ENCODE data around the gene CACNA1D.

CACNA1D gene

GRCh38 chr3:53833700-53834099, 339.3 kb downstream of the CACNA1D start:
- no peak for DNase-seq

- peak; percentile 65 for DNase-seq
Measured at GRCh38 chr3:53834429-53835095, 340.2 kb downstream of the CACNA1D start.

- no peak for DNase-seq
Measured at GRCh38 chr3:53835257-53835656, 340.8 kb downstream of the CACNA1D start.

- no peak for DNase-seq
Measured at GRCh38 chr3:53836084-53836872, 341.9 kb downstream of the CACNA1D start.

- DNase-seq: no peak
Measured at GRCh38 chr3:53837331-53837730, 342.9 kb downstream of the CACNA1D start.

- DNase-seq: no peak
Measured at GRCh38 chr3:53841296-53841695, 346.9 kb downstream of the CACNA1D start.

DNA sequence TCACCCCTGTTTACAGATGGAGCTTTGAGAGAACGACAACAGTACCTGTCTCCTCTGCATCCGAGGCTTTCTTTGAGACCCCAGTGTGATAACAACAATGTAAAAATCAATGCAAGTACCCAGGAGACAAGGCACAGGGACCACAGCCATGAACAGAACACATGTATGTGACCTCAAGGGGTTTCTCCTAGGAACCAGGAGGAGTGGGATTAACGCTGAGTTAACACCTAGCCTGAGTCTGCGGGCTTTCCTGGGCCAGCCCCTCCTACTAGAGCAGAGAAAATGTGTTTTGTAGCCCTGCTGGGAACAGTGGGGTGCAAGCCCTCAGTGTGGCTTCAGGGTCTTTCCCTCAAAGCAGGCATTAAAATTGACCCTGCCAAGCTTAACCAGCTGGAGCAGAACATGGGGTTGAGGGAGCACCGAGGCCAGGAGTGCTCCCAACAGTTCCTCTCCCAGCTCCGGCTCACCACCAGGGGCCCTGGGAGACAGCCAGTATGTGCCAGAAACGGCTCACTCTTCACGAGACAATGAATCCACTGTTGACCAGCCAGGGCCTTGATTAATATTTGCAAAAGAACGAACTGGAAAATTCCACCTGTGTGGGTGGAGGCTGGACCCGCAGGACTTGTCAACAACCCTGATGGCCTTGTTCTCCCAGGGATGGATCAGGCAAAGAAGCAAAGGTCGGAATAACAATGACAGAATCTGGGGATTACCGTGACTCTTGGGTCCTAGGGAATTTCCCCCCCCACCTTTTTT, 348.2 kb downstream of the CACNA1D start:
- no peak for DNase-seq

DNA sequence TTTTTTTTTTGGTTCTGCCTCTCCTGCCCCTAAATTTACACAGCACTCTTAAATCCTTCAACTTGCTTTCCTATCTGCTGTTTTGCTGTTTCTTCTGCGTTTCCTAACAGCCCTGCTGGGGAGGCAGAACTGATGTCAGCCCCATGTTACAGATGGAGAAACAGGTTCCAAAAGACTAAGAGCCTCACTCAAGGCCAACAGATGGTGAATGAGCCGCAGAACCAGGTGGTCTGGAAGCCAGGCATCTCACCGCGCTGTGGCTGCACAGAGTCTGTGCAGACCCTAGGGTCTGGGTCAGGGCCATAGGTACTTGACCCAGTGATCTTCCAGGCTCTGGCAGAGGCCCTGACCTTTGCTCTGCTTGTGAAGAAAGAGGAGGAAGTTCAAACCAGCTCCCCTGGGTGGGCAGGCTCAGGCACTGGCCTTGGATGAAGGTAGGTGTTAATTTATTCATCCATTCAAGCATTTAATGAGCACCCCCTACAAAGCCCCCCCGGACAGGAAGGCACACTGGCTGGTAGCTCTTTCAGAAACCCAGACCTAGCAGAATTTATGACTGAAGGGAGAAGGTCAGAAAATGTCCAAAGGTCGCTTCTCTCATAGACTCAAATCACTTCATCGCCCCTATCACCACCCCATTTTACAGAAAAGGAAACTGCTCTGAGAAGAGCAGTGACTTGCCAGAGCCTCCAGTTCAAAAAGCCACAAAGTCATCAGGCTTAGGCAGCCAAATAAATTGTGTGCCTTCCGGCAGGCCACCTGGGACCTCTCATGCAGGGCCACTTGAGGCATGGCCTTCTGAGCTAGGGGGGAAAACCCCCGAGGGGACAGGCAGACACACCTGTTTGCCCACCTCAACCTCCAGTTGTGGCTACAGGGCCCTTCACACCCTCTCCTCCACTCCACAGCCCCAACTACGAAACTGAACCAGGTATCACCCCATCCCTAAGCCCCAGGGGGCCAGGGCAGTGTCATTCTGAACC, 349.1 kb downstream of the CACNA1D start:
- DNase-seq: no peak

- no peak for DNase-seq
Measured at GRCh38 chr3:53844262-53845102, 350.1 kb downstream of the CACNA1D start.

DNA sequence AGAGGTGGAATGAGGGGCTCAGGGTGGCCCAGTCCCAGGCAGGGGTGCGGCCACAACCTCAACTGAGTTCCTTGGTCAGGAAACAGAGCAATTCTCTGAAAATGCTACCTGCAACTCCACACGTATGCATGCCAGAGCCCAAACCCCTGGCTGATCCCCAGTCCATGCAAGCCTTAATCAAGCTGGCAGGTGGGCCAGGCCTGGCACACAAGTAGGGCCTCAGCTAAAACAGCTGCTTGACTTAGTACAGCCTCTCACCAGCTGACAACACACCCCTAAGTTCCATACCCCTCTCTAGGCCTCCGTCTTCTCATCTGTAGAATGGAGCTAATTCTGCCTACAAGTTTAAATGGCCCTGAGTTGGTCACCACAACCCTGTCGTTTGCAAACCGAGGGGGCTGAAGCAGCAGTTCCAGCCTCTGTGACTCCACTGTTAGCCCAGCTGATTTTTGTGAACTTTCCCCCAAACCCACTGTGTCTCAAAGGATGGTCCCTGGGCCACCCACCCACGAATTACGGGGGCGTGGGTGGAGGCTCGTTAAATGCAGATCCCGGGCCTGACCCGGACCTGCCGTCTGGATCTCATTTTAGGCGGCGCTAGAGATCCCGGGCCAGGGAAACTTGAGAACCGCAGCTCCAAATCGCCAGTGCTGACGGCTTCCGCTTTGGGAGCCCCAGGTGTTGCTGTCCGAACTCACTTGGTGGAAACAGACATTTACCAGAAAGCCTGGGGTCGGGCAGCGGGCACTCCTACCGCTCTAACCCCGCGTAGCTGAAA, 350.9 kb downstream of the CACNA1D start:
- DNase-seq: peak; percentile 31

DNA sequence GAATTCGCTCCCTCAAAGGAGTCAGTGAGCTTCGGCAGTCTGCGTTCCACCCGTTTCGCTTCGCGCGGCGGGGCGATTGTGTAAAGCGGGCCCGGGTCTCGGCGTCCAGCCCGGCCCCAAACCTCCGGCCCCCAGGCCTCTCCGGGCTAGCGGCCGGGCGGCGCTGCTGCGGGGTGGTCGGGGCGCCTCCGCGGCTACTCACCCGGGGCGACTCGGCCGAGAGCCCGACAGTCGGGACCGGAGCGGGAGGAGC, 351.4 kb downstream of the CACNA1D start:
- no peak for DNase-seq

DNA sequence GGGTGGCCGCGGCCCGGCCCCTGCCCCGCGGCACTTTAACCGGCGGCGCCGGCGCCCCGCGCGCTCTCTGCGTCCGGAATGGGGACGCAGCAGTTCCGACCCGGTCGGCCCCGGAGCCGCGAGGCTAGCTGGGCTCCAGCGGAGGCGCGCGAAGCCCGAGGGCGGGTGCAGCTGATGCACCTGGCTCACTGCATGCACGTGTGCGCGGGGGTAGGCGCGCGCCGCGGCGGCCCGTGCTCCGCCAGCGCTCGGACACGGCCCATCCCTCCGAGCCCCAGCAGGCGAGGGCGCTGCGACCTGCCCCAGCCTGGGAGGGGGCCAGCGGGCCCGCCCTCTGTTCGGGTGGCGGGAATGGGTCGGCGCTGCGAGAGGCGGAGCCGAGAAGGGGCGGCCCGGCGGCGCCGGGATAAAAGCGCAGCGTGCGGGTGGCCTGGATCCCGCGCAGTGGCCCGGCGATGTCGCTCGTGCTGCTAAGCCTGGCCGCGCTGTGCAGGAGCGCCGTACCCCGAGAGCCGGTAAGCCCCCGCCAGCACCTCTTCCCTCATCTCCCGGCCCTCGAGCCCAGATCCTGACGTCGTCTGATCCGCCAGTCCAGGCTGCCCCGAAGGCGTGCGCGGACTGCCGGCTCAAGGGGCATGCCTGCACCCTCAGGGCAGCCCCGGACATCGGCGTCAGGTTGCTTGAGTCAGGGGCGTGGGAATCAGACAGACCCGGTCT, 351.9 kb downstream of the CACNA1D start, which contains the start of the genes CHDH and IL17RB:
Gene CHDH, minus strand, starts transcription at position 286 of the 717 bp plus-strand sequence. CDS start 22,411 bp downstream, outside the sequence.
Gene IL17RB, plus strand, starts transcription at position 435 of the 717 bp plus-strand sequence. Its CDS starts 21 bp downstream, at position 456.
- DNase-seq: peak; percentile 34

GRCh38 chr3:53846851-53847155, 352.4 kb downstream of the CACNA1D start:
- DNase-seq: no peak

GRCh38 chr3:53849916-53850315, 355.5 kb downstream of the CACNA1D start:
- no peak for DNase-seq

DNA sequence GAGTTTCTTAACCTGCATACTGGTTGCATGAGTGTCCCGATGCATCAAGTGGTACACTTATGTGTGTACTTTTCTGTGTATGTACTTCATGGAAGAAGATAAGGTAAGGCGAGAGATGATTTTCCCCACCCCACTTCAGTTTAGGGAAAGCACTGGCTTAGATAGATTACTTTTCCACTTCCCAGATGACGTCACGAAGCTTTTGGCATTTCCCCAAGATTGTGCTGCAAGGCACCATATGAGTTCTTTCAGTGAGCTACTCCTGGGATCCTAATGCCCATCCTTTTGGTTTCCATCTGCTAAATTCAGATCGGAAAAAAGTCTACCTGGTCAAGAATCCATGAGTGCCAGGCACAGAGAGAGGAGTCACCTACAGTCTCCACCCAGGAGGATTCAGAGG, 356.5 kb downstream of the CACNA1D start:
- no peak for DNase-seq

DNA sequence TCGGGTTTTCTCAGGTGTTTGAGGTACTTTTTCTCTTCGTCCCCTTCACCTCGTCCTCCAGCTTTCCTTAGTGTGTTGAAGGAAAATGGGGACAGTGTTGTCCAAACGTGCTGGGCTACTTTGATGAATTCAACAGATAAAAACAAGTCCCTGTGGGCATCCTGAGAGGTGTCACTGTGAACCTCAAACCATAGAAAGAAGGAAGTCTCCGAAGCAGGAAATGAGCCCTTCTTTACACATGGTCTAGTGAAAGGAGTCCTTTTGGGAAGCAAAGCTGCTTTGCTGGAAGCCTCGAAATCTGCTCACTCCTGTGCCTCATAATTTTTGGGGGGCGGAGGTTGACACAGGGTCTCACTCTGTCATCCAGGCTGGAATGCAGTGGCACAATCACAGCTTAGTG, 362.6 kb downstream of the CACNA1D start:
- DNase-seq: no peak

DNA sequence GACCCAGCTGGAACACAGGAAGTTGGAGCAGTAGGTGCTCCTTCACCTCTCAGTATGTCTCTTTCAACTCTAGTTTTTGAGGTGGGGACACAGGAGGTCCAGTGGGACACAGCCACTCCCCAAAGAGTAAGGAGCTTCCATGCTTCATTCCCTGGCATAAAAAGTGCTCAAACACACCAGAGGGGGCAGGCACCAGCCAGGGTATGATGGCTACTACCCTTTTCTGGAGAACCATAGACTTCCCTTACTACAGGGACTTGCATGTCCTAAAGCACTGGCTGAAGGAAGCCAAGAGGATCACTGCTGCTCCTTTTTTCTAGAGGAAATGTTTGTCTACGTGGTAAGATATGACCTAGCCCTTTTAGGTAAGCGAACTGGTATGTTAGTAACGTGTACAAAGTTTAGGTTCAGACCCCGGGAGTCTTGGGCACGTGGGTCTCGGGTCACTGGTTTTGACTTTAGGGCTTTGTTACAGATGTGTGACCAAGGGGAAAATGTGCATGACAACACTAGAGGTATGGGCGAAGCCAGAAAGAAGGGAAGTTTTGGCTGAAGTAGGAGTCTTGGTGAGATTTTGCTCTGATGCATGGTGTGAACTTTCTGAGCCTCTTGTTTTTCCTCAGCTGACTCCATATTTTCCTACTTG, 363.8 kb downstream of the CACNA1D start:
- DNase-seq: no peak

DNA sequence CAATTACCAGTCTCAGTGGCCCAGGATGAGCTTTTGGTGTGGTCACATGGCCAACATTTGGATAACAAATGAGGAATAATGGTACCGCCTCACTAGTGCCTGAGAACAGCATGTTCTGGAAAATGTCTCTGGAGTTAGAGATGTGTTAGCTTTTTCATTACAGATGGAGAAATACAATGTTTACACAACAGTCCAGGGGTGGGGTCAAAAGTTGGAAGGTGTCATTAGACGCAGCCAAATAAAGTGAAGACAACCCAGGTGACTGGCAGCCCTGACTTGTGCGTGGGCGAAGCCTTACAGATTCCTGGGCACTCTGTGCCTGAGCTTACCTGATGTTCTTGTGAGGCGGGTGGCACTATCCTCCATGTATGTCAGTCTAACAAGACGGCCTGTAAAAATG, 364.8 kb downstream of the CACNA1D start:
- DNase-seq: no peak

GRCh38 chr3:53860196-53860595, 365.8 kb downstream of the CACNA1D start:
- no peak for DNase-seq

DNA sequence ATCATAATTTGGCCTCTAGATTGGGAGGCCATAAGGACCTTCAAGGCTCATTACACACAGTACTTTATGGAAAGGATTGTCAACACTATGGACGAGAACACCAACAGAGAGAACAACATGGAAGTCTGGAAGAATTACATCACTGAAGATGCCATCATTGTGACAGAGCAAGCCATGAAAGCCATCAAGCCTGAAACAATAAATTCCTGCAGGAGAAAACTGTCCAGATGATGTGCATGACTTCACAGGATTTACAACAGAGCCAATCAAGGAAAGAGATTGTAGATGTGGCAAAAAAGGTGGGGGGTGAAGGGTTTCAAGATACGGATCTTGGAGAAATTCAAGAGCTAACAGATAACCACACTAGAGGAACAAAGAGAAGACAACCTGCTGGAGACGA, 367.8 kb downstream of the CACNA1D start:
- DNase-seq: no peak

Data from hematopoietic multipotent progenitor cell treated with erythropoietin and hydrocortisone succinate and interleukin-3 and kit ligand, for 6 days (in vitro differentiated cells).